Measurements from ENCODE around the gene MICAL2.

- no peak for TF ChIP-seq POLR2A (IDR thresholded peaks at IDR 0.05)
- TF ChIP-seq CTCF (IDR thresholded peaks at IDR 0.05) = no peak
These were observed 60.1 kb downstream of the MICAL2 start for GRCh38 chr11:12170501-12170900.

All from thyroid gland (tissue), 4 donors.